Transverse colon (tissue), 4 donors: ENCODE data around the gene PLBD2.

Experiments
- EP300 ChIP-seq: sonication (generic); formaldehyde crosslinking; IDR thresholded peaks from one replicate; pipeline ENCODE4 v1.6.1; 2017; ENCODE audit warnings: antibody characterized with exemption, low read depth
- POLR2A ChIP-seq: fragments of 450-650 bp; IDR thresholded peaks from one replicate; pipeline ENCODE4 v1.6.1; 2016; ENCODE audit warnings: antibody characterized with exemption, mild to moderate bottlenecking, moderate library complexity
- POLR2AphosphoS5 ChIP-seq, 3 donors: sonication (generic); formaldehyde crosslinking; IDR thresholded peaks; one replicate each; pipeline ENCODE4 v1.6.1; 2016; ENCODE audit warnings: antibody characterized with exemption in 3 of 3
- TF ChIP-seq, protein P1 (sequence below), 5 experiments: fragments of 200-600 bp in 3 of 5; fragments of 450-650 bp in 2 of 5; sonication (generic) in 3 of 5; IDR thresholded peaks; 1 replicate in 2 of 5; 2 replicates in 3 of 5; pipeline ENCODE4 v1.5.1; 2016 to 2017; ENCODE audit warnings: antibody characterized with exemption in 5 of 5, inconsistent platforms in 3 of 5, mild to moderate bottlenecking in 2 of 5, moderate library complexity in 1 of 5

DNA sequence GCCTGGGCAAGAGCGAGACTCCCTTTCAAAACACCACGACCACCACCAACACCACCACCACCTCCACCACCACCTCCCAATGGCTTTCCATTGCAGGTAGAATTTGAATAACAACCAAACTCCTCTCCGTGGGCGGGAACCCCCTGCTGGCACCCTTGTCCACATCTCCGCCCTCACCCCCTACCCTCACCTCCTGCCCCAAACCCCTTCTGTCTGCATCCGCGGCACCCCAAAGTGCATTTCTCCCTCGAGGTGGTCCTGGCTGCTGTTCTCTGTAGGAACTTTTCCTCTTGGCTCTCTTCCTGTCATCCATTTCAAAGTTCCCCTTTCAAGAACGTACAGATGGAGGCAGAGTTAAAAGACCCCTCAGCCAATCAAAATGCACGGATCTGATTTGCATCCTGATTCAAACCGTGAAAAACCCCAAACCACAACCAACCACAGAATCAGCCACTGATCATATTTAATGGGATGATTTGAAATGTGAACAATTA, 67.6 kb downstream of the PLBD2 start:
- TF ChIP-seq, protein P1, sequence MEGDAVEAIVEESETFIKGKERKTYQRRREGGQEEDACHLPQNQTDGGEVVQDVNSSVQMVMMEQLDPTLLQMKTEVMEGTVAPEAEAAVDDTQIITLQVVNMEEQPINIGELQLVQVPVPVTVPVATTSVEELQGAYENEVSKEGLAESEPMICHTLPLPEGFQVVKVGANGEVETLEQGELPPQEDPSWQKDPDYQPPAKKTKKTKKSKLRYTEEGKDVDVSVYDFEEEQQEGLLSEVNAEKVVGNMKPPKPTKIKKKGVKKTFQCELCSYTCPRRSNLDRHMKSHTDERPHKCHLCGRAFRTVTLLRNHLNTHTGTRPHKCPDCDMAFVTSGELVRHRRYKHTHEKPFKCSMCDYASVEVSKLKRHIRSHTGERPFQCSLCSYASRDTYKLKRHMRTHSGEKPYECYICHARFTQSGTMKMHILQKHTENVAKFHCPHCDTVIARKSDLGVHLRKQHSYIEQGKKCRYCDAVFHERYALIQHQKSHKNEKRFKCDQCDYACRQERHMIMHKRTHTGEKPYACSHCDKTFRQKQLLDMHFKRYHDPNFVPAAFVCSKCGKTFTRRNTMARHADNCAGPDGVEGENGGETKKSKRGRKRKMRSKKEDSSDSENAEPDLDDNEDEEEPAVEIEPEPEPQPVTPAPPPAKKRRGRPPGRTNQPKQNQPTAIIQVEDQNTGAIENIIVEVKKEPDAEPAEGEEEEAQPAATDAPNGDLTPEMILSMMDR (IDR thresholded peaks at IDR 0.05), result no peak
- TF ChIP-seq POLR2AphosphoS5 (IDR thresholded peaks at IDR 0.05) (no peak), POLR2A (no peak), EP300 (no peak)
